Astrocyte (in vitro differentiated cells and primary cell): ENCODE data around the gene CCDC6. TPM values are rescaled to one million over a fixed set of nuclear protein-coding genes. Genes with fewer than 3 reads are reported as not detected.

Experiments used
- DNase-seq: peaks from one replicate; pipeline ENCODE4 v3.0.0-alpha.2; 2010; ENCODE audit warnings: low read depth
- FAIRE-seq: peaks from 2 replicates; lab custom pipeline; 2011; peaks lifted over from hg19 to GRCh38; lab: Jason Lieb, UNC
- H2AFZ ChIP-seq: 2 replicates; pipeline ENCODE4 v1.6.0; 2012; ENCODE audit warnings: low read depth, low read length, inconsistent platforms
- H3K27ac ChIP-seq: 2 replicates; pipeline ENCODE4 v1.5.1; 2011; ENCODE audit warnings: low read depth, low read length, inconsistent platforms
- H3K27me3 ChIP-seq: 2 replicates; pipeline ENCODE4 v1.6.0; 2011; ENCODE audit warnings: low read length, inconsistent platforms; ENCODE audit not compliant: insufficient read depth
- H3K36me3 ChIP-seq: 2 replicates; pipeline ENCODE4 v1.5.1; 2011; ENCODE audit warnings: low read length, inconsistent platforms; ENCODE audit not compliant: insufficient read depth
- H3K4me1 ChIP-seq: 2 replicates; pipeline ENCODE4 v1.5.1; 2011; ENCODE audit warnings: low read length, inconsistent platforms; ENCODE audit not compliant: insufficient read depth
- H3K4me2 ChIP-seq: 2 replicates; pipeline ENCODE4 v1.6.0; 2012; ENCODE audit warnings: low read length, inconsistent platforms
- H3K4me3 ChIP-seq: 2 replicates; pipeline ENCODE4 v1.5.1; 2011; ENCODE audit warnings: low read depth, mild to moderate bottlenecking, low read length, inconsistent platforms; ENCODE audit not compliant: insufficient read depth
- H3K79me2 ChIP-seq: 2 replicates; pipeline ENCODE4 v1.6.0; 2012; ENCODE audit warnings: mild to moderate bottlenecking, low read length, inconsistent platforms; ENCODE audit not compliant: insufficient read depth
- H3K9ac ChIP-seq: 2 replicates; pipeline ENCODE4 v1.6.0; 2012; ENCODE audit warnings: mild to moderate bottlenecking, low read length, inconsistent platforms
- H3K9me3 ChIP-seq: 2 replicates; pipeline ENCODE4 v1.5.1; 2012; ENCODE audit warnings: low read depth, mild to moderate bottlenecking, low read length, inconsistent platforms; ENCODE audit not compliant: insufficient read depth
- H4K20me1 ChIP-seq: 2 replicates; pipeline ENCODE4 v1.6.0; 2012; ENCODE audit warnings: low read length, inconsistent platforms; ENCODE audit not compliant: insufficient read depth
- H3K27ac Mint-ChIP-seq: one replicate; pipeline ENCODE4 v1.8.0; 2021; ENCODE audit warnings: mild to moderate bottlenecking, mixed read lengths; ENCODE audit not compliant: unreplicated experiment
- H3K27me3 Mint-ChIP-seq: one replicate; pipeline ENCODE4 v1.8.0; 2021; ENCODE audit warnings: low read depth, mixed read lengths; ENCODE audit not compliant: unreplicated experiment
- H3K36me3 Mint-ChIP-seq: one replicate; pipeline ENCODE4 v1.8.0; 2021; ENCODE audit warnings: low read depth, mixed read lengths; ENCODE audit not compliant: unreplicated experiment
- H3K4me1 Mint-ChIP-seq: one replicate; pipeline ENCODE4 v1.8.0; 2021; ENCODE audit warnings: low read depth, mixed read lengths; ENCODE audit not compliant: unreplicated experiment
- H3K4me3 Mint-ChIP-seq: one replicate; pipeline ENCODE4 v1.8.0; 2021; ENCODE audit warnings: mild to moderate bottlenecking, moderate library complexity, mixed read lengths; ENCODE audit not compliant: unreplicated experiment
- H3K9me3 Mint-ChIP-seq: one replicate; pipeline ENCODE4 v1.8.0; 2021; ENCODE audit warnings: mild to moderate bottlenecking, mixed read lengths; ENCODE audit not compliant: unreplicated experiment
- EZH2 ChIP-seq: IDR thresholded peaks from 2 replicates; pipeline ENCODE4 v1.6.1; 2012; ENCODE audit warnings: mild to moderate bottlenecking, low read length, inconsistent platforms; ENCODE audit not compliant: insufficient read depth
- total RNA-seq: library from RNA; stranded (reverse); gene quantifications from 2 replicates; pipeline ENCODE4 v1.2.1, GENCODE V29; 2021
- TF ChIP-seq, protein P1 (sequence below): IDR thresholded peaks from 2 replicates; pipeline ENCODE4 v1.5.1; 2011; ENCODE audit warnings: low read depth, mild to moderate bottlenecking, inconsistent platforms, low read length, moderate library complexity; ENCODE audit not compliant: insufficient read depth

Gene CCDC6
- total RNA-seq, 1 donor from 2014 or later = 69.4 TPM

DNA sequence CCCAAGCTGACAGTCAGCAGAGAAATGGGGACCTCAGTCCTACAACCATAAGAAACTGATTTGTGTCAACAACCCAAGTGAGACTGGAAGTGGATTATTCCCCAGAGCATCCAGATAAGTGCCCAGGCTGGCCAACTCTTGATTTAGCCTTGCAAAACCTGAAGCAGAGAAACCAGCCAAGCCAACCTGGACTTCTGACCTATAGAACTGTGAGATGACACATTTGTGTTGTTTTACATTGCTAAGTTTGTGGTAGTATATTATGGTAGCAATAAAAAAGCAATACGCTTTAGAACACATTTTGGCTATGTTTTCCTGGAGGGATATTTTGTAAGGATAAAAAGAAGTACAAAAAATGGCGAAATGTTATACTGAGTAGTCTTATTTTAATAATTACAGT is 19.7 kb upstream of the CCDC6 start:
- DNase-seq (no peak), FAIRE-seq (no peak)
- no peaks in the 10 kb centered on the region for H4K20me1 ChIP-seq
- Mint-ChIP-seq H3K36me3 (no peaks in the 10 kb centered on the region), H3K4me1 (no peaks in the 10 kb centered on the region), H3K4me3 (no peak overlapping the region), H3K27ac (no peak overlapping the region), H3K27me3 (no peaks in the 10 kb centered on the region), H3K9me3 (peaks cover 9% of the 10 kb centered on the region)
- no peak overlapping the region for H2AFZ ChIP-seq
- H3K36me3 ChIP-seq = no peaks in the 10 kb centered on the region
- H3K27me3 ChIP-seq = no peaks in the 10 kb centered on the region
- H3K4me1 ChIP-seq = no peaks in the 10 kb centered on the region
- no peak overlapping the region for H3K4me3 ChIP-seq
- H3K9ac ChIP-seq = no peak overlapping the region
- H3K9me3 ChIP-seq = no peaks in the 10 kb centered on the region
- TF ChIP-seq EZH2 = no peak
- TF ChIP-seq, protein P1, sequence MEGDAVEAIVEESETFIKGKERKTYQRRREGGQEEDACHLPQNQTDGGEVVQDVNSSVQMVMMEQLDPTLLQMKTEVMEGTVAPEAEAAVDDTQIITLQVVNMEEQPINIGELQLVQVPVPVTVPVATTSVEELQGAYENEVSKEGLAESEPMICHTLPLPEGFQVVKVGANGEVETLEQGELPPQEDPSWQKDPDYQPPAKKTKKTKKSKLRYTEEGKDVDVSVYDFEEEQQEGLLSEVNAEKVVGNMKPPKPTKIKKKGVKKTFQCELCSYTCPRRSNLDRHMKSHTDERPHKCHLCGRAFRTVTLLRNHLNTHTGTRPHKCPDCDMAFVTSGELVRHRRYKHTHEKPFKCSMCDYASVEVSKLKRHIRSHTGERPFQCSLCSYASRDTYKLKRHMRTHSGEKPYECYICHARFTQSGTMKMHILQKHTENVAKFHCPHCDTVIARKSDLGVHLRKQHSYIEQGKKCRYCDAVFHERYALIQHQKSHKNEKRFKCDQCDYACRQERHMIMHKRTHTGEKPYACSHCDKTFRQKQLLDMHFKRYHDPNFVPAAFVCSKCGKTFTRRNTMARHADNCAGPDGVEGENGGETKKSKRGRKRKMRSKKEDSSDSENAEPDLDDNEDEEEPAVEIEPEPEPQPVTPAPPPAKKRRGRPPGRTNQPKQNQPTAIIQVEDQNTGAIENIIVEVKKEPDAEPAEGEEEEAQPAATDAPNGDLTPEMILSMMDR = no peak
- no peaks in the 10 kb centered on the region for H3K79me2 ChIP-seq
- H3K4me2 ChIP-seq = no peak overlapping the region
- H3K27ac ChIP-seq = no peak overlapping the region

DNA sequence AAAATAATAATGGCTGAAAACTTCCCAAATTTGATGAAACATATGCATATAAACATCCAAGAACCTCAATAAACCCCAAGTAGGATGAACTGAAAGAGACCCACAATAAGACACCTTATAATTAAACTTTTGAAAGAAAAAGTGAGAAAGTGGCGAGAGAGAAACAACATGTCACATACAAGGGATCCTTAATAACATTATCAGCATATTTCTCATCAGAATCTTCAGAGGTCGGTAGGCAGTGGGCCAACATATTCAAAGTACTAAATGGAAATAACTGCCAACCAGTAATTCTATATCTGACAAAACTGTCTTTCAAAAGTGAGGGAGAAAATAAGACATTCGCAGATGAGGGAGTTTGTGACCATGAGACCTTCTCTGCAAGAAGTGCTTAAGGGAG is 16.6 kb upstream of the CCDC6 start:
- TF ChIP-seq, protein P1 = no peak
- no peak overlapping the region for H3K4me2 ChIP-seq
- H3K9ac ChIP-seq = no peak overlapping the region
- H3K9me3 Mint-ChIP-seq = peaks cover 9% of the 10 kb centered on the region
- H3K27me3 ChIP-seq = no peaks in the 10 kb centered on the region
- H3K4me1 ChIP-seq = no peaks in the 10 kb centered on the region
- H3K27ac Mint-ChIP-seq = no peak overlapping the region
- no peaks in the 10 kb centered on the region for H3K79me2 ChIP-seq
- H3K4me3 Mint-ChIP-seq = no peak overlapping the region
- H3K27me3 Mint-ChIP-seq = no peaks in the 10 kb centered on the region
- H3K27ac ChIP-seq = no peak overlapping the region
- H3K4me1 Mint-ChIP-seq = no peaks in the 10 kb centered on the region
- FAIRE-seq = no peak
- no peak overlapping the region for H3K4me3 ChIP-seq
- no peak for DNase-seq
- H4K20me1 ChIP-seq = no peaks in the 10 kb centered on the region
- H3K9me3 ChIP-seq = no peaks in the 10 kb centered on the region
- no peaks in the 10 kb centered on the region for H3K36me3 Mint-ChIP-seq
- no peaks in the 10 kb centered on the region for H3K36me3 ChIP-seq
- H2AFZ ChIP-seq = no peak overlapping the region

DNA sequence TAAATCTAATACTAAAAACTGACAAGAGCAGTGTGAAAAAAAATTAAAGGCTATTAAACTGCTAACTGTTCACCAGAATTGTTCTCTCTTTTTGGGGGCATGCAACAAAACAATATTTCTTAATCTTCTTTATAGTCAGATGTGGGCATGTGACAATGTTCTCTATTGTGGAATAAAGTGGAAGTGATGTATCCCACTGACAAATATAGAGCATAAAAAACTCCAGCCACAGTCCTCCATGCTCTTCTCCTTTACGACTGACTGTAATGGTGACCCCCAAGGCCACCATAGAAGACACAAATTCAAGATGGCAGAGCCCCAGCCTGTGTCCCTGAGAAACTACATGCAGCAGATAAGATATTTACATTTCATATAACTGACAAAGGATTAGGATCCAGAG is 11.6 kb upstream of the CCDC6 start:
- Mint-ChIP-seq H3K4me3 (no peak overlapping the region), H3K27me3 (no peaks in the 10 kb centered on the region)

More for the DNA sequence above, 11.6 kb upstream of the CCDC6 start:
- DNase-seq (no peak), FAIRE-seq (no peak)
- no peak overlapping the region for H3K4me3 ChIP-seq
- Mint-ChIP-seq H3K9me3 (peaks cover 8% of the 10 kb centered on the region), H3K27ac (no peak overlapping the region), H3K36me3 (no peaks in the 10 kb centered on the region), H3K4me1 (no peaks in the 10 kb centered on the region)
- H3K9me3 ChIP-seq = no peaks in the 10 kb centered on the region
- no peak overlapping the region for H2AFZ ChIP-seq
- H3K79me2 ChIP-seq = no peaks in the 10 kb centered on the region
- no peak overlapping the region for H3K9ac ChIP-seq
- H3K4me1 ChIP-seq = no peaks in the 10 kb centered on the region
- no peak overlapping the region for H3K4me2 ChIP-seq
- H3K27me3 ChIP-seq = no peaks in the 10 kb centered on the region
- TF ChIP-seq EZH2 = no peak
- TF ChIP-seq, protein P1 = no peak
- no peak overlapping the region for H3K27ac ChIP-seq
- H4K20me1 ChIP-seq = no peaks in the 10 kb centered on the region
- H3K36me3 ChIP-seq = no peaks in the 10 kb centered on the region
